HG03135 (cell line): ENCODE results near the gene MDC1.
A peak's percentile ranks its signal among the peaks of the same experiment; 100 is the strongest.
"Not testable (repeated sequence)": the region's sequence is repeated elsewhere in the genome, so short reads cannot be mapped to it uniquely, and the experiment has no call there.

ENCODE experiments used
- ATAC-seq: cut with Tn5 transposase; IDR thresholded peaks from one replicate; pipeline ENCODE4 v1.9.1; 2021; ENCODE audit warnings: mild to moderate bottlenecking, moderate library complexity; ENCODE audit not compliant: unreplicated experiment

The MDC1 gene

DNA sequence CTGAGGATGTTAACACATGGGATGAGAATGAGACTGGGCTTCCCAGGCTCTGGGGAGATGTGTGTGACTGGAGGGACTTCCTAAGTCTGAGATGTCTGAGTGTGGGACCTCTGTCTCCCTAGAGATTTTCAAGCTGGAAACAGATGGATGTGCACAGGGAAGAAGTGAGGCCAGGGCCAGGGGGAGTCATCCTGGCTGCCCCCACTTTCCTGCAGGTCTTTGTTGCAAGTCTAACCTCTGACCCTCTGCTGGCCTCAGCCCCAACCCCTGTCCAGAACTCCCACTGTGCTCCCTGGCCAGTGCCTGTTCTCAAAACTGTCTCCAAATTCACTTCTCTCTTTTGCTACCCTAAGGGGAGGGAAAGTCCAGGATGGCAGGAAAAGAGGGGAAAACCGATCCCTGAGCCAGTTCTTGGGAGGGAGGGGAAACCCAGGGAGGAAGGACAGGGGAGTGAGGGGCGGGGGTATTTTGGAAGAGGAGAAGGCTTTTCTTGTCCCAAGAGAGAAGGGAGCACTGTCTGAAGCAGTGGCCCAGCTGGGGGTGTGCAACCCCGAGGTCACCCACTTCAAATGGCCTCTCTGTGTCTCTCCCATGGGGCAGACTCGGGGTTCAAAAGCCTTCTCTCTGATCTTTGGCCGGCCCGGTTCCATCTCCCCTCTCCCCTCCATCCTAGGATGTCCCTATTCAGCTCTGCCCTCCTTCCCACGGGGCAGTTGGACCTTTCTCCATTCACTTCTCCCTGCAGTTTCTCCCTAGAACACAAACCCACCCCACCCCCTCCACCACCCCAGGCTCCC lies 33.7 kb downstream of the MDC1 start:
- ATAC-seq = no peak

- peak; percentile 35 for ATAC-seq
These were observed 34.7 kb downstream of the MDC1 start for GRCh38 chr6:30682143-30683117.

GRCh38 chr6:30681766-30682142 lies 35.3 kb downstream of the MDC1 start:
- ATAC-seq = no peak

- ATAC-seq = no peak
These were observed 37.1 kb downstream of the MDC1 start for GRCh38 chr6:30679765-30680535.

DNA sequence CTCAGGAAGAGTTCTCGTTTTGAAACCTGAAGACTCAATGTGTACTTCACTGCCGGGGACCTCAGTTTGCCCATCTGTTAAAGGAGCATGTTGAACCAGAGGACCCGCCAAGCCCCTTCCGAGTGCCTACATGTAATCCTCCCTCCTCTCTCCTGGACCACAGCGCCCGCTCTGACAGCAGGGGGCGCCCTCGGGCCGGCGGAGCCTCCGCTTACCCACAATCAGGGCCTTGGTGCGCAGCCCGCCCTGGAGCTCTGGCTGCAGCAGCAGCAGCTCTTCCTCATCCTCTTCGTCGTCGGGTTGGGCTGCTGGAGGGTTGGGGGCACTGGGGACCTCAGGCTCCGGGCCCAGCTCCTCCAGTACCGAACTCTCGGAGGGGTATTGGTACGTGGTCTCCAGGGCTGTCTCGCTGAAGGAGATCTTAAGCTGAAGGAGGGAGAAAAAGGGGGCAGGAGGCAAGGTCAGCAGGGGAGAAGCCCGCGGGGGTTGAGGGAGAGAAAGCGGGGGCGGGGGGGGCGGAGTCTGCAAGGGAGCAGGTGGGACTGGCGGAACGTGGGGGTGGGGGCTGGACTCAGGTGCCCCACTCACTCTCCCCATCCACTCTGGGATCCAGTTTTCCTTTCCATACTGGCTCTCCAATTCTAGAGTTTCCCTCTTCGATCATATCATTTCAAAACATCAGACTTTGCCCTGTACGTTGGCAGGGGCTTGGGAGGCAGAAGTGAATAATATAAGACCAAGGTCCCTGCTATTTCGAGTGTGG lies 37.9 kb downstream of the MDC1 start:
- ATAC-seq = no peak

DNA sequence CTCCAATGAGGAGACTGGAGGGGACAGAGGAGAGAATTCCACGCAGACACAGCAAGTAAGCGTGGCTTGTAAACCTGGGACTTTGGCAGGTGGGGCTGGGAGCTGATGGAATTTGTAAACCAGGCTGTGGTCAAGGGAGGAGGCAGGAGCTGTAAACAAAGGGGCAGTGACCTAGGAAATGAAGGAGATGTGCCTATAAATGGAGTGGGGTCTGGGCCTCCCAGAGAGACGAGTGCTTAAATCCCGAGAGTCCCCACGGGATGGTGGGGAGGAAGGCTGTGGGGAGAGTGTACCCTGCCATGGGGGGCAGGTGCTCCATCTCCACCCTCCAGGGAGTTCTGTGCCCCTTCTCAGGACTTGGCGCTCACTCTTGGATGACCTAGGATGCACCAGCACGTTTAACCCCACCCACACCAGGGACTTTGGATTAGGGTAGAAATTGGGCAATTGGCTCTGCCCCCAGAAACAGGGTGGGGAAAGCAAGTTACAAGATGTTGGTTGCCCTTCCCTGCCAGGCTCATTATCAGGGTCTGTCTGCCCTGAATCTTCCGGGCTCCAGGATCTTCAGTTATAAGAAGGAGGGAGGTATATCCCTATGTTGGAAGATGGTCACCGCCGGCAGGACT lies 40.3 kb downstream of the MDC1 start:
- ATAC-seq = no peak

- ATAC-seq = peak; percentile 61
These were observed 44.4 kb downstream of the MDC1 start, which contains the start of gene DHX16 for GRCh38 chr6:30672445-30673253. Gene DHX16, minus strand, starts transcription at chr6:30673006. Its CDS starts 165 bp downstream, at chr6:30672841.

- no peak for ATAC-seq
These were observed 46.1 kb downstream of the MDC1 start for GRCh38 chr6:30670760-30671527.

GRCh38 chr6:30666300-30666699 lies 50.8 kb downstream of the MDC1 start:
- ATAC-seq = not testable (repeated sequence)

DNA sequence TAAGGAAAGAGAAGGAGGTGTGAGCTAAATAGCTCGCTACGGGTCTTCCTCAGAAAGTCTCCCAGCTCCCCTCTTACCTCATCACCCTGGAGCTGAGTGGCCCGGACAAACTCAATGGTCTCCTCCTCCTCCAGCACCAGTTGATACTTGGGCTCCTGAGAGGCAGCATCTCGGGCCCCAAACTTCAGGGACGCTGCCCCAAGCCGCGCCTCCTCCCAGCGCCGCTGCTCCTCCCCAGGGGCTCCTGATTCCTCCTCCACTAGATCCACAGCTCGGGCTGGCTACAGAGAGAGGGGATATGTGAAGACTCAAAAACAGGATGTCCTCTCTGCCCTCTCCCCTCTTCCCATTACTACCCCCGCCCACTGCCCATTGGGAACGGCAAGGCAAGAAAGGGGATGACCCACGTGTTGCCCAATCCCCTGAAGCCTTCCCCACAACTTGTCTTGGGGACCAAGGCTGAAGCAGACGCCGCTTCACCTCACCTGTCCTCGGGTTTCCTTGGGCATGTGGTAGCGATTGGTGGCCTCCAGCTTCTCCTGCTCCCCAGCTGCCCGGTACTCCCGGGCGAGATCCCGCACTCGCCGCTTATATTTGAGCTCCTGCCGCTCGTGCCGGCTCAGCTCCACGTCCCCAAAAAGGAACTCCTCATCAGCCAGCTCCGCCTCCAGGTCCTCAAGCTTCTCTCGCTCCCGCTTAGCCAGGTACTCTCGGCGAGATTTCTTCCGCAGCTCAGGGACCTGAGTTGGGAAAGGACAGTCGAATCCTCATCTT lies 51.9 kb downstream of the MDC1 start:
- ATAC-seq = no peak

GRCh38 chr6:30657922-30658321 lies 59.2 kb downstream of the MDC1 start:
- not testable (repeated sequence) for ATAC-seq

DNA sequence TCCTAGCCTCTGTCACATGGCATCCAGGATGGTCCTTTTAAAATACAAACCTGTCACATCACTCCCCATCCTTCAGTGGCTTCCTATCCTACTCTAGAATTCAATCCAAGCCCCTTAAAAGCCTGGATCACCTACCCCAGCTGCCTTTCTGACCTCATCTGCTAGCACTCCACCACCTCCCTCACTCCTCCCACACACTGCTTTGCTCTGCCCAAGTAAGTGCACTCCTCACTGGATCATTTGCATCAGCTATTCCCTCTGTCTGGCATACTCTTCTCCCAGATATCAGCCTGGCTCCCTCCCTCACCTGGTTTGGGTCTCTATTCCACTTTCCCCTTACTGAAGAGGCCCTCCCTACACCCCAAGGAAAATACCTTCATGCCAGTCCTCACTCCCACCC lies 59.6 kb downstream of the MDC1 start:
- ATAC-seq = no peak

GRCh38 chr6:30656513-30656912 lies 60.6 kb downstream of the MDC1 start:
- no peak for ATAC-seq

- ATAC-seq = no peak
These were observed 61.4 kb downstream of the MDC1 start for GRCh38 chr6:30655743-30656094.

DNA sequence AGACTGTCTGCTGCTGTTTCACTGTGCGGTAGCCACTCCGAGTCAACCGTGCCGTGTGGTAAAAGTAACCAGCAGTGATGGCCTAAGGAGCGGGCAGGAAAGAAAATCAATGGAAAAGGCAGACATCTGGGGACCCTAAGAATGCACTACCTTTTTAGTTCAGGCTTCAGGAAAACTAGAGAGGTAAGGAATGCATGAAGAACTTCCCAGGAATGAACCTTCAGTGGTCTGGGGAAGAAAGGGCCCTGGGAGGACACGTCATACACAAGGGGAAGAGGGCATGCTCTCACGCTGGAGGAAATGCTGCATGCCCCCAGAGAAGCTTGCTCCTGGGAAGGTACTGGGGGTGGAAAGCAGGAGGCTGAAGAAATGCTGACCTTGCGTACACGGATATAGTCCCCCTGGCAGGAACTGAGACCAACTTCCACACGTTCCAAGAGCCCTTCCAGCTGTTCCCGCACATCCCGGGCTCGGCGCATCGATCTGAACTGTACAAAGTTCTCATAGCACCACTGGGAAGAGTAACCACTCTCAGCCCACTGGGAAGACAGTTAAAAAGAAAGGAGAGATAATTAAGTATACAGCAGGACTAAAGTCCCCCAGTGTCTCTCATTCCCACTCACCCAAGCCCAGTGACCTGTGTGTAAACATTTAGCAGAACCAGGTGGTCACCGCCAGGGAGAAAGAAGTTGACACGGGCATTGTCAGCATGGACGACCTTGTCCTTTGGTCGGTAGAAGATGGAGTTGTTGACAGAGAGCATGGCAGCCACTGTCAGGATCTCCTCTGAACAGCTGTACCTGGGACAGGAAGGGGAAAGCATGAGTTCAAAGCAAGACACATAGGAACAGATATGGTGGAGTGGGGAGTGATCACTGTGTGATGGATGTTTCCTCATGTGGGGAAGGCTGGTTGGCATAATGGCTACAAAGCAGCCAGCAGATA lies 62.0 kb downstream of the MDC1 start:
- ATAC-seq = no peak

GRCh38 chr6:30651143-30651542 lies 65.9 kb downstream of the MDC1 start:
- ATAC-seq = no peak
